Fibroblast of skin of back (primary cell): ENCODE measurements around the gene GLT8D2.

Experiments
- DNase-seq: peaks from one replicate; pipeline ENCODE4 v3.0.0-alpha.2; 2013

The GLT8D2 gene

DNA sequence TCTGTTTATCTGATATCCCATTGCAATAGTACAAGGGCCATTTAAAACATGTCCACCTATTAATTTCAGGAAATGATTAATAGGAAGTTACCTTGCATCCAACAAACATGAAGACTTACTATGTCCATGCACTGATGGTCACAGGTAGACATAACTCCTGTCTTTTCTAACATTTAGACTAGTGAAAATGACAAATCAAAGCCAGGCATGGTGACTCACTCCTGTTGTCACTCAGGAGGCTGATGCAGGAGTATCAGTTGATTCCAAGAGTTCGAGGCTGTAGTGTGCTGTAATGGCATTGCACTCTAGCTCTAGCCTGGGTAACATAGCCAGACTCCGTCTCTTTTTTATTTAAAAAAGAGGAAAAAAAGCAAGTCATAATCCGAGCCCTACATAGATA is 105.0 kb downstream of the GLT8D2 start:
- DNase-seq = no peak
